HG03354 (cell line): Measurements from ENCODE around the gene RHBDF1.

ENCODE experiments used
- ATAC-seq: cut with Tn5 transposase; IDR thresholded peaks from one replicate; pipeline ENCODE4 v1.9.1; 2021; ENCODE audit warnings: mild to moderate bottlenecking; ENCODE audit not compliant: unreplicated experiment, poor library complexity, severe bottlenecking

RHBDF1 gene, protein sequence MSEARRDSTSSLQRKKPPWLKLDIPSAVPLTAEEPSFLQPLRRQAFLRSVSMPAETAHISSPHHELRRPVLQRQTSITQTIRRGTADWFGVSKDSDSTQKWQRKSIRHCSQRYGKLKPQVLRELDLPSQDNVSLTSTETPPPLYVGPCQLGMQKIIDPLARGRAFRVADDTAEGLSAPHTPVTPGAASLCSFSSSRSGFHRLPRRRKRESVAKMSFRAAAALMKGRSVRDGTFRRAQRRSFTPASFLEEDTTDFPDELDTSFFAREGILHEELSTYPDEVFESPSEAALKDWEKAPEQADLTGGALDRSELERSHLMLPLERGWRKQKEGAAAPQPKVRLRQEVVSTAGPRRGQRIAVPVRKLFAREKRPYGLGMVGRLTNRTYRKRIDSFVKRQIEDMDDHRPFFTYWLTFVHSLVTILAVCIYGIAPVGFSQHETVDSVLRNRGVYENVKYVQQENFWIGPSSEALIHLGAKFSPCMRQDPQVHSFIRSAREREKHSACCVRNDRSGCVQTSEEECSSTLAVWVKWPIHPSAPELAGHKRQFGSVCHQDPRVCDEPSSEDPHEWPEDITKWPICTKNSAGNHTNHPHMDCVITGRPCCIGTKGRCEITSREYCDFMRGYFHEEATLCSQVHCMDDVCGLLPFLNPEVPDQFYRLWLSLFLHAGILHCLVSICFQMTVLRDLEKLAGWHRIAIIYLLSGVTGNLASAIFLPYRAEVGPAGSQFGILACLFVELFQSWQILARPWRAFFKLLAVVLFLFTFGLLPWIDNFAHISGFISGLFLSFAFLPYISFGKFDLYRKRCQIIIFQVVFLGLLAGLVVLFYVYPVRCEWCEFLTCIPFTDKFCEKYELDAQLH

DNA sequence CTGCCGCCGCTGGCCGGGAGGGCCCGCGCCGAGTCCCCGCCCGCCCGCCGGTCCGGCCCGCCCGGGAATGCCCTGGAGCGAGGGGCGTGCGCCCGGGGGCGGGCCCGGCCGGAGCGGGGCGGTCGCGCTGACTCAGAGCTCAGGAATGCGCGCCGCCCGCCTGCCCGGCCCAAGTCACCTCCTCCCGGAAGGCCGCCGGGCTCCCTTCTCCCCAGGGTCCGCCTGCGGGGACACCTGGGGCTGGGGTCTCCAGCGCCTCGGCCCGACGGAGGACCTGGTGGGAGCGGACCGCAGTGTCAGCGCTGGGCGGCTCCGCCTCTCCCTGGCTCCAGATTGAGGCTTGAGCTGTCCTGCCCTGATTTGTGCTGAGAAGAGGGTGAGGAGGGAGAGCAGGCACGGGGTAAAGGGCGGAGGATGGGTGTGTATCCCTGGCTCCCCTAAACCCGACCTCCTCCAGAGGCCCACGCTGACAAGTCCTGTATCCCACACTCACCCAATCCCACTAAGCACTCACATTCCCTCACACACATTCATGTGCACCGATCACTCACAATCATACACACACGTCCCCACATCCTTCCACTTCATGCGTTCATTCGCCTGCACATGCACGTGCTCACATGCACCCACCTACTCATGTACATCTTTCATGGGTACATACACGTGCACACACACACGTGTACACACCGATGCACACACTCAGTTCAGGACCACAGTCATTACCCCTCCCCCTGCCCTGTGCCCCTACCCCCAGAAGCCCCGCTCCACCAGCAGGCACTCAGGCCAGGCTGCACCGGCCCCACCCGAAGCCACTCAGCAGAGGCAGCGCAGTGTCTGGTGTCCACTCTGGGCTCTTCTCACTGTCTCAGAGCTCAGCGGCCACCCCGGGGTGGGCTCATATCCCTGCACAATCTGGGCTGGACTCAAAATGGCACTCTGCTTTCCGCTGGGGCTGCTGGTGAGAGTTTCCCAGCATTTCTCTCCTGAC is at the start of gene RHBDF1:
RHBDF1 (minus strand) TSS at position 71 of the 988 bp plus-strand sequence. CDS start 7,616 bp downstream, outside the sequence.
- no peak for ATAC-seq

DNA sequence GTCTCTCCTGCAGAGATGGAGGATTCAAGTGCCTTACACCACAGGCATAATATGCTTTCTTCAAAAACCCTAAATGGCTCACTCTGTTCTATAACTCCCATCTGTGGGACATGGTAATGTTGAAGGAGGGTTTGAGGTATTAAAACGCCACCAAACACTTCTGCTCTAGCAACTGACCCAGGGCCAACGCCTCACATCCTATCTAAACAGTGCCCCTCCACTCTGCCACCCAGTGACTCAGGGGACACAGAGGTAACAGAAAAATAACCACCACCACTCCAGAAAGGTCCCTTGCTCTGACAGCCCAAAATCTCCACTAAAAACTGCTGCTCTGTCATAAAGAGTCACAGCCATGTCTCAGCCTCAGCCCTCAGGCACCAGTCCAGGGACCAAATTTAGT is 48.3 kb upstream of the RHBDF1 start:
- ATAC-seq = no peak

DNA sequence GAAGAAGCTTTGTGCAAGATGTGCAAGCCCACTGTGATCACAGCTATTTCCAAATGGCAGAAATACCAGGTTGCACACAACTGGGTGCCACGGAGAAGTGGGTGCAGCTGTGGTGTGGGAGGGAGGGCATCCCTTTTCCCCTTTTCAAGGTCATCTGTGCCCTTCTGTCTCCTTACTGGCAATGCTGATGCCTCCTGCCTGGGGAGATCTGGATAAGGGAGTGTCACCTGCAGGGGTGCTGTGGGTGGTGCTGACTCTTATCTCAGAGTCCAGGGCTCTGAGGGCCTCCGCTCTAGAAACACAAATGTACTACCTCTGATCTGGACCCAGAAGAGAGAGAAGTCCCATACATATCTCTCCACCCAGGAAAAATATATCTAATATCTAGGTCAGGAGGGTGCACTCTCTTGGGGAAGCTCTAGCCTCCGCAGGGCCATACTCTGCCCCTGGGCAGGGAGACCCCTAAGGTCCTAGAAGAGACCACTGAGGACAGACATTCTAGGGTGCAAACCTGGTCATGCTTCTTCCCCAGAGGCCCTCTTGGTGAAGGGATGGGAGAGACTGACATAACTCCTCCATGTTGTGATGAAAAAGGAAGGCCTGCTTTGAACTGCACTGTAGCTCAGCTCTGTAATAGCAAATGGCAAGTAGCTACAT is 47.5 kb upstream of the RHBDF1 start:
- ATAC-seq = no peak

DNA sequence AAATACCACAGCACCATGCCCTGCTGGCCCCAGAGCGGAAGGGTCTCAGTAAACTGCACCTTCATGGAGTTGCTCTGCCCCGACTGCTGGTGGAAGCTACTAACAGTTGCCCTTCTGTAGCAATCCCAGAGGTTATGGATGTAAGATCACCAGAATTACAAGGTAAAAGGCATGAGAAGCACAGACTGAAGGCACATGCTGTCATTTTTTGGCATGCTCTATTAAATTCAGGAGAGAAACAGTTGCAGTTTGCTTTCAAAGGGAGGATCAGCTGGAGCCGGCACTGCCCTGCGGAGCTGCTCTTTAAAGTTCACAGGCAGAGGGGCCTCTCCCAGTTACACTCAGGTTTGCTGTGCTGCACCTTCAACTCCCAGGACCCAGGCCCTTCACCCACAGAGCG is 46.9 kb upstream of the RHBDF1 start:
- ATAC-seq = no peak

DNA sequence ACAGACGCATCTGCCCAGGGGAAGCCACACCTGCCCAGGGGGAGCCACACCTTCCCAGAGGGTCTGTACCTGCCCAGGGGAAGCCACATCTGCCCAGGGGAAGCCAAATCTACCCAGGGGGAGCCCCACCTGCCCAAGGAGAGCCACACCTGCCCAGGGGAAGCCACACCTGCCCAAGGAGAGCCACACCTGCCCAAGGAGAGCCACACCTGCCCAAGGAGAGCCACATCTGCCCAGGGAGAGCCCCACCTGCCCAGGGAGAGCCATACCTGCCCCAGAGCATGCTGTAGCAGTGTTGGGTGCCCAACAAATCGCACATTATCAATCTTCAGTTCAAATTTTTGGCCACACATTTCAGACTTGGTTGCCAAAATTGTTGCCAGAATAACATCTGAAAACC is 46.4 kb upstream of the RHBDF1 start:
- ATAC-seq = no peak

DNA sequence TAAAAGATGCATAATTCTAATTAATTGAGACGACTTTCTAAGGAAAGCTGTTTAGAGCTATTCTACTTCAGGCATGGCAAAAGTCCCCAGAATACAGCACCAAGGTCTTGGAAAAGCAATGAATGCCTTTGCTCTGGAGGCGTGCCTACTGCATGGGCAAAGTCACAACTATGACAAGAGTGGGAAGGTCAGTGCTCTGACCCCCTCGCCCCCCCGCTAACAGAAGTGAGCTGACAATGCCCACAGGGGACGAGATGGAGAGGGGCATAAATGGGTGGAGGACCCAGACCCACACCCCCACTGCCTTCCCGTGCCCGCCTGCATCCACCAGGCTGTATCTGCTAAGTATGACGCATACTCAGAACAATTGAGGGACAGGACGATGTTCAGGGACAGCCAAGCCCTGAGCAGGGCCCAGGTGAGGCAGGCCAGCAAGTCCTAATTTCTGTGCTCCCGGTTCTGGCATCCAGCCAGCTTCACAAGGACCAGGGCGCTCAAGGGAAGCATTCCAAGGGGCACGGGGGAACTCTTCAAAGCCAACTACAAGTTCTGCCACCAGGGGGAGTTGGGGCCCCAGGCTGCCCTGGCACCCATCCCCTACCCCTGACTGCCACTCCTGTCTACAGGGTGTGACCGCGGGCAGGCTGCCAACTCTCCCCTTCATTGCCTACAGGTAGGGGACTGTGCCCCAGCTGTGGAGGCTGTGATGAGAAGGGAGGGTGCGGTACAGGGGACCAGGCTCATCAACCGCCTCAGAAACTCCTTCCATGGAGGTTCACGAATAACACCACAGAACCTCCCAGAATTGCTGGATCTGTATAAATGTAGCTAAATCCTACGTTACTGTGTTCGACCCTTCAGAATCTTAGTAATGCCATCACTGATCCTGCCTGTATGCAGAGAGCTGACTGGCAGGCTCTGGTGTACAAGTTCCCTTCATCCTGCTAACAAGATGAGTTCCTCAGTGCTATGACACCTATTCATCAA is 45.2 kb upstream of the RHBDF1 start:
- ATAC-seq = no peak

DNA sequence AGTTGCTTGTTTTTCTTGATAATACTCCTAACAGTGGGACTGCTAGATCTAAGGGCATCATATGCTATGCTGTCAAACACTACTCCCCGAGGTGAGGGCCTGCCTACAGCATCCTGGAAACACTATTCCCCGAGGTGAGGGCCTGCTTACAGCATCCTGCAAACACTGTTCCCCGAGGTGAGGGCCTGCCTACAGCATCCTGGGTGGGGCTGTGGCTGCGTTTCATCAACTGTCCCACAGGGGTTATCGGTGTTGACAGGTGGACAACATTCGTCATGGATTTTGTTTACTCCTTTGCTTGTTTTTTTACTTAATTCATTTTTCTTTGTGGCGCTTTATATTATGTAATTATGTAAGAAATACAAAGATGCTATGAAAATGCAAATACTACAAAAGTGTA is 43.6 kb upstream of the RHBDF1 start:
- no peak for ATAC-seq

DNA sequence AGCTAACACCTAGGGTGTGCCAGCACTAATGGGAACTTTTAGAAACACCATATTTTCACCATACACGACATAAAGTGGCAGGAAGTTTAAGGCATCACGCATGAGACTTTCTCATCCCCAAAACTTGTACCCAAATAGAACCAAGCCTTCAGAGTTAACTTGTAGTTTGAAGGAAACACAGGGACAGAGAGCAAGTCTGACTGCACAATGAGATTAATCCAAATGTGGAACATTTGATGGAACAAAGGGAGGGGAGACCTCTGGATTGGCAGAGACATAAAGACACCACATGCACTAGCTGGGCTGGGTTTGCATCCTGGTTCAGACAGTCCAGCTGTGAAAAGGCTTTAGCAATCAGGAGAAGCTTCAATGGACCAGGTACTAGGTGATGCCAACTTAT is 41.9 kb upstream of the RHBDF1 start:
- ATAC-seq = no peak

DNA sequence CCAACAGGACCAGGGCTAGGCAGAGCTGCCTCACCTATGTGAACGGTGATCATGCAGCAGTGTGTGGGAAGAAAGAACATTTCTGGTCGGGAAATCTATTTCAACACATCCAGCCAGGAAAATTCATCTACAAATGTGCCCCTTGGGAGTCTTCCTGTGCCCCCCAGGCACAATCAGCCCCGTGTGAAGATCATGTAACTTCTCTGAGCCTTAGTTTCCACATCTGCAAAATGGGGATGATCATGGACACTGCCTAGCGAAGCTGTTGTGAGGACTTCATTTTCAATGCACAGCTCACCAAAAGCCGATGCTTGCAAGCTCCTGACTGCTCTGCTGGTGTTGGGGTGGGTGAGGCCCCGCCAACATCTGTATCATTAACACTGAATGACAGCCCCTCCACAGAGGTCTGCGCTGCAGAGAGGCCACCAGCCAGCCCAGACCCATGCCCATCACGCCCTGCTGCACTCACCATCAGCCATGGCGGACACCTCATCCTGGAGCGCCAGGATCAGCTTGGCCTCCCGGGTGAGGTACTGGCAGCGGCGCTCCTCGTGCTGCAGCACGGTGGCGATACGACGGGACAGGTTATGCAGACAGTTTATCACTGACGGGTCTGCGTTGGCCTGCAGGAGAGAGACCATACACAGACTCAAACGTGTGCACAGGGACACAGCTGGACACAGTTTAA is 39.9 kb upstream of the RHBDF1 start:
- no peak for ATAC-seq

DNA sequence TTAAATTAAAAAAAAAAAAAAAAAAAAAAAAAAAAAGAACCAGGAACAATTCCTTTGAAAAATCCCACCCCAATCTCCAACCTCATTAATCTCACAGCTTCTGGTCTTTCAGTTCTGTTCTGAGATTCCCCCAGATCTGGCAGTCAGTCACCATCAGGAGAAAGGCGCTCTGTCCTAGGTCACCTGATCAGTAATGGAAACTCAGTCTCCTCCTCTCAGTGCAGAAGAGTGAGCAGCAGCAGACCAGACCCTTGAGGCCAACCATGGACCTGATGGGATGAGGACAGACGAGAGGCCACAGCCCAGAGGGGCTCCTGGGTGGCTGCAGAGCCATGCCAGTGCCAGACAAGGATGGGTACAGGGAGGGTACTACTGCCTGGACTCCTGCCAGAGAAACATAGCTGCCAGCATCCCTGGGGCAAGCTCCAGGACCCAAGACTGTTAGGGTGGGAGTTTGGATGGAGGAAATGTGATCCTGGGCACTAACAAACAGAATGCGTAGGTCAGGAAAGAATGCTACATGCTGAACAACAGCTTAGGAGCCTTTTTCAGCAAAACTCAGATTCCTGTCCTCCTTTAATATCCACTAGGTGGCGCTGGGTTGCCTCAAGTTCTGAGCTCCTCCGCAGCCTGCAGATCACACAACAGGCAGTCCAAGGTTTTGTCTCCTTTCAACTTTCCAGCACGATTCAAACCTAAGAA is 34.3 kb upstream of the RHBDF1 start:
- ATAC-seq = no peak

DNA sequence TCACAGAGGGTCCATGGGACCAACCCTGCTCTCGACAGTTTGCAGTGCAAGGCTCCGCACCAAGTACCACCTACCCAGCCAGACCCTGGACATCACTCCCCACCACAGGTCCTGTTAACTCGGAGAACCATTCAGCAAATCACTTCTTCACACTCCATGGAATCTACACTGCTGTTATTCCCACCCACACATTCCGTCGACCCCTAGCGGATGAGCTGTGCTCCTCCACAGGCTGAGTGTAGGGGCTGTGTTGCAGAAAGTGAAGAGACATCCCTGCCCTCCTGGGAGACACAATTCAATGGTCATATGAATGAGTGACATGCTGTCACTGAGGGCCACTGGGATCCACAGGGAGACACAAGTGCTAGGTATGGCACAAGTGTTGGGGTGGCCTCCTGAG is 33.1 kb upstream of the RHBDF1 start:
- no peak for ATAC-seq

DNA sequence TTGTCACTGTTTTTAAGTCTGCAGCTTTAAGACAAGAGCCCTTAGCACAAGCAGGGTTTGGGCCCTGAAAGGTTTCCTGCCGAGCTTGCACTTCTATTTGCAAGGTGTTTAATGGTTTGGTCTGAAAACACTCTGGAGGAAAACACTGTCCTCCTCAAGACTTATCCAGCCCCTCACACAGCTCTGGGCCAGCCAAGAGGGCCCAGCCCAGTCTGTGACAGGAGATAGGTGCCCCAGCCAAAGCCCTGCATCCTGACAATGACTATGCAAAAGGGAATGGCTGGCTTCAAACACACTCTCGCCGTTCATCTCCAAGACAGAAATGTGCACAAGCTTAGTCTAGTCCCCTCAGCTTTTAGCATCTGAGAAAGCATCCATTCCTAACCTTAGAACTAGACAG is 32.5 kb upstream of the RHBDF1 start:
- ATAC-seq = no peak

DNA sequence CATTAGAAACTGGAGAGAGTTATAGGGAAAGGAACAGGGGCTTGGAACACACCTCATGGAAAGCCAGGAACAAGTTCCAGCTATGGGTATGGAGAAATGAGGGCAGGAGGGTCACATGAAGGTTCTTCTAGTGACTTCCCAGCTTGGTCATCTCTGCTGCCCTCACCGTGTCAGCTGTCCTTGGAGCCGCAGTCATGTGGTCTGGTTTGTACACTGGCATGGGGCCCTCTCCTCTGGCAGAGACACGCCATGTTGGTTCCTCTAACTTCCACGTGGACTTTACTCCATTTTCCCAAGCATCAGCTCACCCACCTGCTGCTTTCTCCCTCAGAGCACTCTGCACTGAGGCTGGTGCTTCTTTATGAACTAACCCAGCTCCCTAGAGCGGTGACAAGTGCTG is 31.9 kb upstream of the RHBDF1 start:
- ATAC-seq = no peak

DNA sequence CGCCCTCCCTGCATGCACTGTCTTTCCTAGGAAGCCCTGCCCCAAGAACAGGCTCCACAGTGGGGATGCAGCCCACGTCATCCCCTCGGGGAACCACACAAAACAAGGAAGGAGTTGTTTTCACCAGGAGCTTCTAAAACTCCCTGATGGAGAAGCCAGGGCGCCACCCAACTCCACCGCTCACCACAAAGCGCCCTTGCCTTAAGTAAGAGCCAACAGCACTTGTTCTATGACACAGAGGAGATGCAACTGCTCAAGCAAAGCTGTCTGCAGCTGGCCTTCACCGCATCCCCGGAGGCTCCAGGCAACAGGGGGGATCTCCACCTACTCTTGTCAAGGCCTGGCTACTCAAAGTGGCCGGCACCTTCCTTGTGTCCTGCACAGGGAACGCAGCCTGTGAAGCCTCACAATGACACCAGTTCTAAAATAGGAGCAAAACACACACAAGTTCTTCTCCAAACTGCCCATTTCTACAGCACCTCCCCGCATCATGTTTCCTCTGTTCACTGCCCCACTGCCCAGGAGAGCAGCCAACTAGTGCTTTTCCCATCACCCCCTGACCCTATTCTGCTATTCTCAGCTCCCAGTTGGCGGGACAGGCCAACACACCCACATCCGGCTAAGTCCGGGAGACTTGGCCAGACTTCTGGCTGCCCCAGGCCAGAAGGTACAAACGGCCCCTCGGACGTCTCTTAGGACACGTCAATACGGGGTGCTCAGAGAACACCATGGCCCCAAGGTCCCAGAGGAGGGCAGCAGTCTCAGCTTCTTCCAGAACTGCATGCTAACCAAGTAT is 29.8 kb upstream of the RHBDF1 start:
- ATAC-seq = no peak

DNA sequence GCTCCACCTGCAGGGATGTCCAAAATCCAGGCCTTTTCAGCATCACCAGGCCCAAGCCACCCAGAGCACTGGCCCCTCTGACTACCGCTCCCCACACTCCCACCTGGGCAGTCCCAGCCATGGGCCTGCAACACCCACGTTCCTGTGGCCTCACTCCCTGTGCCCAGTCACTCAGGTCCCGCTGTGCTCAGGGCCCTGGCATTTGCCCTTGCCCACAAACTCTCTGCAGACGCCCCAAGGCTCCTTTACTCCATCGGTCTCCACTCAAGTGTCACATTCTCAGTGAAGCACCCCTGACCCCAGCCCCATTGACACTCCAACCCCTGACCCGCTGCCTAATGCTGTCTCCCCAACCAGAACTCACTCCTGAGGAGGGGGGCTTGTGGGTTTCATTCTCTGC is 29.2 kb upstream of the RHBDF1 start:
- ATAC-seq = no peak

DNA sequence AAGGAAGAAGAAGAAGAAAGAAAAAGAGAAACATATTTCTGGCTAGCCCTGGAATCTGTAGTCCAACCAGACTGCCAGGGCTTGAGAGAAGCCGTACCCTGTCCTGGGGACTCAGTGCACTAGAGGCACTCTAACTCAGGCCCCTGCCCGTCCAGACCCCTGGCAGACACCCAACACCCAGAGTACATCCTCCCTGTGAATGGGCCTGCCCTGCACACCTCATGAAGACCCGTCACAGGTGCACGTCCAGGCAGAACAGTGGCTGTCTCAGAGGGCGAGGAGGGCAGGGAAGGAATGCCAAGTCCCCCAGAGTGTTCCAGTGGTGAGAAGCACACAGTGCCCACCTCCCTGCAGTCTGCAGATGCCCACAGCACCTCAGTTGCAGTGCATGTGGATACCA is 28.6 kb upstream of the RHBDF1 start:
- ATAC-seq = no peak
